Bronchial epithelial cell (primary cell): ENCODE measurements around the gene FRMPD1. TPM values are rescaled to one million over a fixed set of nuclear protein-coding genes. Genes with fewer than 3 reads are reported as not detected.

ENCODE experiments used
- DNase-seq: peaks from one replicate; pipeline ENCODE4 v3.0.0-alpha.2; 2010; ENCODE audit warnings: low read depth
- FAIRE-seq: peaks from 2 replicates; lab custom pipeline; 2011; peaks lifted over from hg19 to GRCh38; lab: Jason Lieb, UNC
- H3K27me3 ChIP-seq: 2 replicates; pipeline ENCODE4 v1.5.1; 2011; ENCODE audit warnings: low read length; ENCODE audit not compliant: control insufficient read depth, insufficient read depth
- H3K36me3 ChIP-seq: 2 replicates; pipeline ENCODE4 v1.5.1; 2011; ENCODE audit warnings: low read length; ENCODE audit not compliant: control insufficient read depth, insufficient read depth
- H3K4me3 ChIP-seq: 2 replicates; pipeline ENCODE4 v1.5.1; 2011; ENCODE audit warnings: mild to moderate bottlenecking, low read depth, low read length, control low read depth
- total RNA-seq: library from RNA; depleted of rRNA; stranded (reverse); fragments of >200 nt; gene quantifications from 2 replicates; pipeline ENCODE4 v1.2.1, GENCODE V29; 2014
- TF ChIP-seq, protein P1 (sequence below): IDR thresholded peaks from 2 replicates; pipeline ENCODE4 v1.5.1; 2011; ENCODE audit warnings: mild to moderate bottlenecking, moderate library complexity, low read length, control low read depth, inconsistent platforms; ENCODE audit not compliant: insufficient read depth, severe bottlenecking

FRMPD1 gene
- total RNA-seq, 1 donor from 2014 or later, result not detected

GRCh38 chr9:37730839-37731238 is 80.1 kb downstream of the FRMPD1 start:
- Histone ChIP-seq H3K4me3 (no peak overlapping the region), H3K27me3 (no peaks in the 10 kb centered on the region), H3K36me3 (no peaks in the 10 kb centered on the region)
- TF ChIP-seq, protein P1, sequence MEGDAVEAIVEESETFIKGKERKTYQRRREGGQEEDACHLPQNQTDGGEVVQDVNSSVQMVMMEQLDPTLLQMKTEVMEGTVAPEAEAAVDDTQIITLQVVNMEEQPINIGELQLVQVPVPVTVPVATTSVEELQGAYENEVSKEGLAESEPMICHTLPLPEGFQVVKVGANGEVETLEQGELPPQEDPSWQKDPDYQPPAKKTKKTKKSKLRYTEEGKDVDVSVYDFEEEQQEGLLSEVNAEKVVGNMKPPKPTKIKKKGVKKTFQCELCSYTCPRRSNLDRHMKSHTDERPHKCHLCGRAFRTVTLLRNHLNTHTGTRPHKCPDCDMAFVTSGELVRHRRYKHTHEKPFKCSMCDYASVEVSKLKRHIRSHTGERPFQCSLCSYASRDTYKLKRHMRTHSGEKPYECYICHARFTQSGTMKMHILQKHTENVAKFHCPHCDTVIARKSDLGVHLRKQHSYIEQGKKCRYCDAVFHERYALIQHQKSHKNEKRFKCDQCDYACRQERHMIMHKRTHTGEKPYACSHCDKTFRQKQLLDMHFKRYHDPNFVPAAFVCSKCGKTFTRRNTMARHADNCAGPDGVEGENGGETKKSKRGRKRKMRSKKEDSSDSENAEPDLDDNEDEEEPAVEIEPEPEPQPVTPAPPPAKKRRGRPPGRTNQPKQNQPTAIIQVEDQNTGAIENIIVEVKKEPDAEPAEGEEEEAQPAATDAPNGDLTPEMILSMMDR, result no peak
- no peak for DNase-seq
- FAIRE-seq, result no peak

DNA sequence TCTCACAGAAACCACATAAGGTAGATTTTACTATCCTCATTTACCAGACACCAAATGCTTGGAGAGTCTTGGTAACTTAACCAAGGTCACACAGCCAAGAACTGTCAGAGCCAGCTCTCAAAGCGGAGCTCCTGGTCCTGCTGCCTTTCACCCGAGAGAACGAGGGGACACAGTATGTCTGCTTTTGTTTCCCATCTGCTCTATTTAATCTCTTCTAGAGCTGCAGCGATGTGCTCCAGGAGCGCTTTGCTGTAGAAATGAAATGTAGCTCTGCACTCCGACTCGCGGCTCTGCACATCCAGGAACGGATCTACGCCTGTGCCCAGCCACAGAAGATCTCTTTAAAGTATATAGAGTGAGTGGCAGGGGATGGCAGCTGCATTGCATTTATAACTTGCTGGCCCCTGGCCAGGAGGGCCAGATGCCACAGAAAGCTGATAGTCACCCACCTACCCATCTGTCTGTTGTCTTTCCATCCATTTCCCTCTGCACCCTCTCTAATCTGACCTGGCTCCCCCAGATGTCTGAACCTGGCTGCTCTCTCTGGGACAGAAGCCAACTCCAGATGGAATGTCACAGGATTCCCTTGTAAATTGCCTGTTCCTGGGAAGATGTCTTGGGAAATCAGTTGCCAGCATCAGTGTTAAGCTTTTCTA is 81.5 kb downstream of the FRMPD1 start:
- Histone ChIP-seq H3K36me3 (no peaks in the 10 kb centered on the region), H3K4me3 (no peak overlapping the region), H3K27me3 (no peaks in the 10 kb centered on the region)
- DNase-seq (no peak), FAIRE-seq (no peak)
- TF ChIP-seq, protein P1, result no peak

- Histone ChIP-seq H3K36me3 (no peaks in the 10 kb centered on the region), H3K27me3 (no peaks in the 10 kb centered on the region), H3K4me3 (no peak overlapping the region)
- no peak for DNase-seq
- FAIRE-seq, result no peak
- TF ChIP-seq, protein P1, result no peak
Measured at GRCh38 chr9:37732952-37733351, 82.2 kb downstream of the FRMPD1 start.

DNA sequence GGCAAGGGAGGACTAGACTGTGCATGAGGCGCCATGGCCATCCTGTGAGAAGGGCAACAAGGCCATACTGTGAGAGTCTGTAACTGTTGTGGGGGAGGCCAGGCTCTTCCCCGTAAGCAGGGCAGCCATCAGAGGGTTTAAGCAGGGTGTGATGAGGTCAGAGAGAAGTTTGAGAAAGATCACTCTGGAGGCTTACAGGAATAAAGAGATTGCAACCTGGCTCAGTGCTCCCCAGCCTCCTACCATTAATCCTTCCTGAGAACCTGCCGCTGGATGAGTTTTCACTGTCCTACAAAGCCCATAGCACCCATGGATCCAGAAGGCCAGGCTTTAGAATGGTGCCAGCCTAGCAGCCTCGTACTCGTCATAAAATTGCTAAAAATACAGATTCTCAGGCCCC is 88.5 kb downstream of the FRMPD1 start:
- DNase-seq (no peak), FAIRE-seq (no peak)
- H3K4me3 ChIP-seq, result no peak overlapping the region
- H3K27me3 ChIP-seq, result no peaks in the 10 kb centered on the region
- TF ChIP-seq, protein P1, result no peak
- H3K36me3 ChIP-seq, result no peaks in the 10 kb centered on the region

DNA sequence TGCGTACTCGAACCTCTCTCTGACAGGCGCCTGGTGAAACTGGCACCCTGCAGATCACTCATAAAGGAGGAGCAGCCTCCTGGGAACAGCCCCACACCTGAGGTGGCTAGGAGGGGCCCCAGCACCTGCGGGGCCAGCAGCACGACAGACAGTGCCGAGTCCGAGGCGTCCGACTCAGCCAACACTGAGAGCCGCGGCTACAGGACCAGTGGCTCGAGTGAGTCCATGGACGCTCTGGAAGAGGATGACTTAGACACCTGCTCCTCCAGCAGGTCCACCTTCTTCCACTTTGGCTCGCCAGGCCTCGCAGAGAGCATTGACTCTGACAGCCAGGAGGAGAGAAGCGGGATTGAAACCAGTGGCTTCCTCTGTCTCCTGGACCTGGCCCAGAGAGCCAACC is 89.4 kb downstream of the FRMPD1 start:
- TF ChIP-seq, protein P1, result no peak
- FAIRE-seq (no peak), DNase-seq (no peak)
- Histone ChIP-seq H3K36me3 (no peaks in the 10 kb centered on the region), H3K27me3 (no peaks in the 10 kb centered on the region), H3K4me3 (no peak overlapping the region)
